HepG2 (cell line): Measurements from ENCODE around the gene CTDSP1. TPM values are rescaled to one million over a fixed set of nuclear protein-coding genes. Genes with fewer than 3 reads are reported as not detected.

Source experiments
- FUBP1 ChIP-seq: sonication (generic); formaldehyde crosslinking; IDR thresholded peaks from 2 replicates; pipeline ENCODE4 v1.5.1; 2020; ENCODE audit warnings: missing genetic modification reagents, mild to moderate bottlenecking, borderline replicate concordance
- IKZF4 ChIP-seq: sonication (generic); formaldehyde crosslinking; IDR thresholded peaks from 2 replicates; pipeline ENCODE4 v1.5.1; 2020; ENCODE audit warnings: borderline replicate concordance, mild to moderate bottlenecking, low read depth, missing genetic modification reagents; ENCODE audit errors: not compliant biosample characterization
- JUND ChIP-seq: sonication (generic); formaldehyde crosslinking; IDR thresholded peaks from 2 replicates; pipeline ENCODE4 v1.8.0; 2022; ENCODE audit warnings: mild to moderate bottlenecking, missing genetic modification reagents
- MAZ ChIP-seq, 2 experiments: sonication (generic) in 1 of 2; formaldehyde crosslinking in 1 of 2; IDR thresholded peaks; 2 replicates each; pipeline versions ENCODE4 v1.5.0 to v1.6.1; 2012 to 2020; ENCODE audit warnings: low read depth in 2 of 2, mild to moderate bottlenecking in 2 of 2, borderline replicate concordance in 1 of 2, improper control_type of control experiment in 1 of 2, low read length in 1 of 2, missing genetic modification reagents in 1 of 2, moderate library complexity in 1 of 2
- MNT ChIP-seq: fragments of 450-650 bp; IDR thresholded peaks from 2 replicates; pipeline ENCODE4 v1.6.1; 2016
- SP5 ChIP-seq: IDR thresholded peaks from 2 replicates; pipeline ENCODE4 v1.6.1; 2016; ENCODE audit warnings: low read depth, borderline replicate concordance
- SRSF4 ChIP-seq: fragments of 200-400 bp; formaldehyde crosslinking; IDR thresholded peaks from one replicate; pipeline ENCODE4 v1.6.1; 2018; ENCODE audit warnings: mild to moderate bottlenecking, low read depth, low read length, moderate library complexity; ENCODE audit not compliant: poor library complexity, severe bottlenecking
- TAF15 ChIP-seq: fragments of 200-400 bp; formaldehyde crosslinking; IDR thresholded peaks from one replicate; pipeline ENCODE4 v1.6.1; 2018; ENCODE audit warnings: mild to moderate bottlenecking, low read depth, low read length; ENCODE audit not compliant: poor library complexity, severe bottlenecking
- ZBTB2 ChIP-seq: sonication (generic); formaldehyde crosslinking; IDR thresholded peaks from 2 replicates; pipeline ENCODE4 v1.8.0; 2022; ENCODE audit warnings: low read depth, missing genetic modification reagents
- ZBTB40 ChIP-seq, 2 experiments: fragments of 450-650 bp in 1 of 2; sonication (generic) in 1 of 2; formaldehyde crosslinking in 1 of 2; IDR thresholded peaks; 2 replicates each; pipeline versions ENCODE4 v1.6.1 to v1.8.0; 2016 to 2022; ENCODE audit warnings: antibody characterized with exemption in 1 of 2, mild to moderate bottlenecking in 1 of 2, missing genetic modification reagents in 1 of 2
- ZFP36 ChIP-seq: fragments of 150-350 bp; IDR thresholded peaks from 2 replicates; pipeline ENCODE4 v1.6.1; 2018; ENCODE audit warnings: borderline replicate concordance, low read length, low read depth; ENCODE audit not compliant: partially characterized antibody
- ZNF567 ChIP-seq: sonication (generic); formaldehyde crosslinking; IDR thresholded peaks from 2 replicates; pipeline ENCODE4 v1.8.1; 2023; ENCODE audit warnings: mild to moderate bottlenecking, missing genetic modification reagents, borderline replicate concordance
- polyA plus RNA-seq, 8 experiments: library from polyadenylated mRNA; depleted of rRNA in 3 of 8; stranded (reverse) in 7 of 8; unstranded in 1 of 8; fragments of >200 nt; fragmentation: Illumina TruSeq in 4 of 8; extraction: Trizol in 4 of 8; gene quantifications; 2 replicates each; pipeline versions ENCODE4 v1.2.1 to v1.2.3, GENCODE V29; 2011 to 2016; ENCODE audit warnings: low read depth in 4 of 8, missing spikeins in 1 of 8, mixed read lengths in 1 of 8; ENCODE audit not compliant: insufficient read depth in 1 of 8
- total RNA-seq, 5 experiments: library from RNA; depleted of rRNA; stranded (reverse); fragments of >200 nt; fragmentation: Illumina TruSeq; extraction: Trizol; gene quantifications; 2 replicates each; pipeline ENCODE4 v1.2.3, GENCODE V29; 2016; ENCODE audit warnings: low read depth in 1 of 5

Gene CTDSP1
- total and polyA plus RNA-seq, 2 of the 13 experiments (the other 11 are each of a cell fraction or from before 2014, with no cell fraction given), result 91.0 to 268 TPM

GRCh38 chr2:218406949-218407618 lies 7.4 kb downstream of the CTDSP1 start (continued):
- TF ChIP-seq ZFP36 (no peak), SP5 (CRISPR knock-in tag) (no peak), ZBTB40 (IDR thresholded peaks at IDR 0.05) (no peak), ZBTB40 (CRISPR knock-in tag; IDR thresholded peaks at IDR 0.05) (0 out of 2 replicates have a peak, but pooled peaks have one; percentile 13), ZNF567 (CRISPR knock-in tag) (peak; percentile 85; the same call in 1 of the 2 replicates), ZBTB2 (CRISPR knock-in tag) (0 out of 2 replicates have a peak, but pooled peaks have one; percentile 15), FUBP1 (CRISPR knock-in tag) (no peak), JUND (CRISPR knock-in tag) (no peak), MNT (peak; percentile 20; the same call in 1 of the 2 replicates), SRSF4 (no peak), TAF15 (no peak), MAZ (IDR thresholded peaks at IDR 0.05; ENCODE audit: borderline replicate concordance, low read depth, low read length) (no peak), MAZ (CRISPR knock-in tag; IDR thresholded peaks at IDR 0.05; ENCODE audit: low read depth) (no peak), IKZF4 (peak; percentile 33)
